GM10847 (cell line): ENCODE data around the gene STUB1.

ENCODE experiments used
- POLR2A ChIP-seq: IDR thresholded peaks from 2 replicates; pipeline ENCODE4 v1.6.1; 2011; ENCODE audit not compliant: insufficient read length; ENCODE audit errors: extremely low read depth

Gene STUB1

DNA sequence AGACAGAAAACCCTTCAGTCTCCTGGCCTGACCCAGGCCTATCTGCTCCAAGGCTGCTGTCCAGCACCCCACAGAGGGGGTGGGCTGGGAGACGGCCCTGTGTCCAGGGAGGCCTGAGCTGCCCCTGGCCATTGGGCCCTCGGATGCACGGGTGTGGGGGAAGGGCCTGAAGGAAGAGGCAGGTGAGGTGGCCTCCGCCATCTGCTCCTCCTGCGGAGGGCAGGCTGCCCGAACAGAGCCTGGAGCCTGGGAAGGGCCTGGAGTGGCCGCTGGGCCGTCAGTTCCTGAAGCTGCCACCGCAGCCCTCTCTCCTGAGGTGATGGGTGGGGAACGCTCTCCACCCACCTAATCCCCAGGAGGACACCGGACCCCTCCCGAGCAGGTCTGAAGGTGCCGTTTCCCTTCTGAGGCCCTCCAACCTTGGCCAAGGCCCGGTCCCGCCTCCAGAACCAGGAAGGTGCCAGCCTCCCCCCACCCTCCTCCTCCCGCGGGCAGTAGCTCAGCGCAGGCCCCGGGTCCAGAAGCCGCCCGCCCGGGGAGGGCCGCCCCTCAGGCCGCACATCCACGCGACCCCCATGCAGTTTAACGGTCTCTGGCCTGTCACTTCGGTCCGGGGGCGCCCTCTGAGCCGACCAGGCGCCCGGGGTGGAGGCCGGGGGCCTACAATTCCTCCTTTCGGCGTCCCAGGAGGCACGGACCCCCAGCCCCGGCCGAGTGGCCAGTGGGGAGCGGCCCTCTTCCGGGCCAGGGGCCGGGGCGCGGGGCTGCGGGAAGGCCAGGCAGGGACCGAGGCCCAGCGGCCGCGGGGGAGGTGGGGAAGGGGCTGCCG is 24.6 kb downstream of the STUB1 start:
- TF ChIP-seq POLR2A = no peak

DNA sequence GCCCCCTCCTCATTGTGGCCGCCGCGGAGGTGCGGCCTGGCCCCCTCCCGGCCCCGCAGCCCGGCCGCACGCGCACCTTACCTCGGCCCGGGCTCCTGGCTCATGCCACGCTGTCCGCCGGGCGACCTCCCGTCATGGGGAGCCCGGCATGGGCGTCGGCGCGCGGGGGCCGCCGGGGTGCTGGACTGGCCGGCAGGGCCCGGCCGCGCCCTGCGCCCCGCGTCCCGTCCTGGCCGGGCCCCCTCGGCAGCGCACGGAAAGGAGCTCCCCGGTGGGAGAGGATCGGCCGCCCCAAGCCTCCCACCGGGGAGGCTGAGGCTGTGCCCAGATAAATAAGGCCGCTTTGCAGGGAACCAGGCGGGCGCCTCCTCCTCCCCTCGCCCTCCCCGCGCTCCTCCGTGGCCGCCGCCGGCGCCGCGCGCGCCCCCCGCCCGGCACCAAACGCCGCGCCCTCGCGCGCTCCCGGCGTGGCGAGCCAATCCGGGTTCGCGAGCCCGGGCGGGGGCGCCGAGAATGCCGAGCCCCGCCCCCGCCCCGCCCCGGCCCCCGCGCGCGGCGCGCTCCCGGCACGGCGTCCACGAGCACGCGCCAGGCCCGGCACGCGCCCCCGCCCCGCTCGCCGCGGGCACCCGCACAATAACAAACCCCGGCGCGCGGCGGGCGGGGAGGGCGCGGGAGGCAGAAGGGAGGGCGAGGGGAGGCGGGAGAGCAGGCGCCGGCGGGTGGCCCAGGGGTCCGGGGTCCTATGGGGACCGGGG is 25.4 kb downstream of the STUB1 start, which contains the start of gene FBXL16:
TSS of gene FBXL16 (minus strand) at position 371 of the 758 bp plus-strand sequence. CDS start 8,396 bp downstream, outside the sequence.
- TF ChIP-seq POLR2A = no peak

DNA sequence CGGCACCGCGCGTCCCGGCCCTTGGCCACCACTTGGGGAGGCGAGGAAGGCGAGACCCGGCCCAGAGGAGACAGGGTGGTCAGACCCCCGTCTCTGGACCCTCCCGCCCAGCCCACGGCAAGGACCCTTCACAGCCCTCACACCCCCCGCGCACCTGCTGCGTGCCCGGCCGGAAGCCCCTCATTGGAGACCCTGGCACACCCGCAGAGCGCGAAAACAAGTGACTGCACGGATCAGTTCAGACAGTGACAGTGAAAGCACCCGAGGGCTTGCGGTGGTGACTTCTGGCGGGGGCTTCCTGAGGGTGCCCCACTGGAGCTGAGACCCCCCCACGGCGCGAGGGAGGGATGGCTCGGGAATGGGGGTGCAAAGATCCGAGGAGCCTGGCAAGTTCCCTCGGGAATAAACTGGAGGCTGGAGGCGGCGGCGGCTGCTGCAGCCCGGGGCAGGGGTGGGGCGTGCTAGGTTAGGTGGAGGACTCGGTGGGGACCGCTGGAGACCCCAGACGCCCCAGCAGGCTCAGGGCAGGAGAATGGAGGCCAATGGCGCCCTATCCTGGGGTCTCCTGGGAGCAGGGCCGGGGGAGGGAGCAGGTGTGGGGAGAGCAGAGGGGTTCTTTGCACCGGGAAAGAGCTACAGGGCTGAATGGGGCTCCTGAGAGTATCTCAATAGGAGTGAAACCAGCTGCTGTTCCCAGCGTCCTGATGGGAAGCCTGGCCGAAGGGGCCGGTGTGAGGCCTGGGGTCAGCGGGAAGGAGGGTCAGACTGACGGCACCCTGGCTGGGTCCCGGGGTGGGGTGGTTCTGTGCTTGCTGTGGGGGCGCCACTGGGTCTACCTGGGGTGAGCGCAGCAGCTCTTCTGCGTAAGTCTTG is 26.2 kb downstream of the STUB1 start:
- no peak for TF ChIP-seq POLR2A

DNA sequence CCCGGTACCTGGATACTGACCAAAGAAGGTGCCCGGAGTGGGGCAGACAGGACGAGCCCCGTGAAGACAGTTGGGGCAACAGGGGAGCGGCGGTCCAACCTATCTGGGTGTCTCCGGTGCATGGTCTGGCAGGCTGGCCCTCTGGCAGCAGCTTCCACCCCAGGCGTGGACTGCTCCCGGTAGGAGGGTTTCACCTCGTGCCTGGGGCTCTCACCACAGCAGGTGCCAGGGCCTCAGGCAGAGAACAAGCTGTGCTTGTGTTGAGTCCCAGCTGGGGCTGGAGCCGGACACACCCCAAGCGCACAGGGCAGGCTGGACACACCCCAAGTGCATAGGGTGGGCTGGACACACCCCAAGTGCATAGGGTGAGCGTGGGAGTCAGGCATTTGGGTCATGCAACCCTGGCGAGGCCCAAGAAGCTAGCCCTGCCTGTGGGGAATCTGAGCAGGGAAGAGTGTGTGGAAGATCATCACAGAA is 26.9 kb downstream of the STUB1 start:
- TF ChIP-seq POLR2A = no peak

DNA sequence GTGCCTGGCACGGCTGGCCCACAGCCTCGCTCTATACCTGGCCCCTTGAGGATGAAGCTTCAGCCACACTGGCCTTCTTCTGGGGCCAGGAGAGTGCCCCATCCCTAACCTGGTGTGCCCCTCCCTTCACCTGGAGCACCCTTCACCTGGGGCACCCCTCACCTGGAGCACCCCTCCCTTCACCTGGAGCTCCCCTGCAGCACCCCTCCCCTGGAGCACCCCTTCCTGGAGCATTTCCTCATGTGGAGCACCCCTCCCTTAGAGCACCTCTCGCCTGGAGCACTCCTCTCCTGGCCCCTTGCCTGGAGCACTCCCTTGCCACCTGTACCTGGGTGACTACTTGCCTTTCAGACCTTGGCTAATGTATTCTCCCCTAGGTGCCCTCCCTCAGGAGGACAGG is 27.8 kb downstream of the STUB1 start:
- TF ChIP-seq POLR2A = no peak

DNA sequence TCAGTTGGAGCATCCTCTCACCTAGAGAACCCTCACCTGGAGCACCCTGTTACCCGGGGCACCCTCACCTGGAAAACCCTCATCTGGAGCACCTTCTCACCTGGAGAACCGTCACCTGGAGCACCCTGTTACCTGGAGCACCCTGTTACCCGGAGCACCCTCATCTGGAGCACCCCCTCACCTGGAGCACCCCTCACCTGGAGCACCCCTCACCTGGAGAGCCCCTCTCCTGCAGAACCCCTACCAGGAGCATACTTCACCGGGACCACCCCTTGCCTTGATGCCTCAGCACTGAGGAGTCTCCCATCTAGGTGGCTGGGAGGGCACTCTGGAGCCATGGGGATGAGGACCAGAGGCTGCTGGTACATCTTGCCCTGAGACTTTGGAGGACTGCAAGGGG is 28.7 kb downstream of the STUB1 start:
- TF ChIP-seq POLR2A = no peak

DNA sequence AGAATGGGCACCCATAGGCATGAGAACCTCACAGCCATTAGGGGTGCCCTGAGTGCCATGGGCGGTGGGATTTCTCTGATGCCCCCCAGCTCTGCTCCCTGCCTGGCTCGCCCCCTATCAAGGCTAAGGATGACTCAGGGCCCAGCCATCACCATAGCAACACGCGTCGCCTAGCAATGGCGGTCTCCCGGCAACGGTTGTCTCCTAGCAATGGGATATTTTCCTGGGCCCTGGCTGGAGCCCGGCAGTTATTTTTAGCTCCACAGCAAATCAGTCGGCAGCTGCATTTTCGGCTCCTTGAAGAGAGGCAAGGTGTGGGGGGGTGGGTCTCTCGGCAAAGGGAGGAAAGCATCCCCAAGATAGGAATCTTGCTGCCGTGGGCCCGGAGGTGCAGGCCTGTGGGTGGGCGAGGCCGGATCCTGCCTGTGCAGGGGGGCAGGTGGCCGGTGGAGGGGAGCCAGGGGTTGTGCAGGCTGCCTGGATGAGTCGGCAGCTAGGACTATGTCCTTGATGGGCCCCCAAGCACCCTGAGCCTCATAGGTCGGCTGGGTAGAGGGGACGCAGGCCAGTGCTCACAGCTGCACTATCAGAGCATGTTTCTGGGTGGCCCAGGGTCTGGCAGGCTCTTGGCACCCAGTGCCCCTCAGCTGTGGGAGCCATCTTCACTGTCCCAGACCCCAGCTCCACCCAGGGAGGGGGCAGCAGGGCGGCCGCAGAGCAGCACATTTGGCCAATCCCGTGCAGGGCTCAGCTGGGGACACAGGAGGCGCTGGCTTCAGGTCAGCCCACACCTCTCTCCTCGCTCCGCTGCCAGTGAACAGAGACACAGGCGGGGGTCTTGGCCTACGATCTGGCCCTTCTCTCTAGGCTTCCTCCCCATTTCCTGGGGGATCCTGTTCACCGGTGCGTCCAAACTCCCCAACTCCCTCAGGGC is 29.6 kb downstream of the STUB1 start:
- TF ChIP-seq POLR2A = no peak

DNA sequence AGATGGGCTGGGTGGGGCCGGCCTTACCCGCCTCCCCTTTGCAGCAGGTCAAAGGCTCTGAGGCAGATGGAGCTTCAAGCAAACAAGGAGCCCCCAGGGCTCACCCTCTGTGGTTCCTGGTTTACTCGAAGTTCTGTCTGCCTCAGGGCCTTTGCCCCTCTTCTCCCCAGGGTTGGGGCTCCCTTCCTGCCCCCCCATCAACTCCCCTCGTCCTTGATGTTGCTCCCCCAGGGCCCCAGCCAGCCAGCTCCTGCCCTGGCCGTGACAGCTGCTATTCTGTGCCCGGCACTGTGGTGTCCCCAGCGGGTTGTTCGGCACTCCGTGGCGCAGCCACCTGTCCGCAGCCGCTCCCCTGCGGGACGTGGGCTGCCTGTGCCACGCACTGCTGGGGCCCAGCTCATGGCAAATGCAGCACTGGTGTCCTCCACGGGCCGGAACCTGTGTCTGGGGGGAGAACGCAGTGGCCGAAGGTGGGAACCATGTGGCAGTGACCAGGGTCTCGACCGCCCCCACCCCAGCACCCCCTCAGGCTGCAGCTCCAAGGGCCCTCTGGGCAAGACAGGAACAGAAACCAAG is 30.4 kb downstream of the STUB1 start:
- no peak for TF ChIP-seq POLR2A

DNA sequence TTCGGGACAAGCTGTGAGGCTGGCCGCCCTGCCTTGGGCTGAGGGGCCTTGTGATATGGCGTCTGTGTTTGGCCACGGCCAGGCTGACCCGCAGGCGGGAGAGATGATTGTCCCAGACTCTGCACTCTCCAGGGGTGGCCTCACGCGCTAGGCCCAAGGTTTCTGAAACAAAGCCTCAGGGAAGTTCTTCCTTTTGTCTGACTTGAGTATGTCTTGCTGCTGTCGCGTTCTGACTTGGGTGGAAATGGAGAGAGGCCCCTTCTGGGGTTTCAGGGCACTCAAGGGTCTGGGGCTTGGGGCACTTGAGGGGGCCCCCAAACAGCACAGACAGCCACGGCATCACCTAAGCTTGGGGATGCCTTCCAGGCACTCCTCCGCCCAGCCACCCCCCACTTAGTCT is 30.9 kb downstream of the STUB1 start:
- TF ChIP-seq POLR2A = no peak

DNA sequence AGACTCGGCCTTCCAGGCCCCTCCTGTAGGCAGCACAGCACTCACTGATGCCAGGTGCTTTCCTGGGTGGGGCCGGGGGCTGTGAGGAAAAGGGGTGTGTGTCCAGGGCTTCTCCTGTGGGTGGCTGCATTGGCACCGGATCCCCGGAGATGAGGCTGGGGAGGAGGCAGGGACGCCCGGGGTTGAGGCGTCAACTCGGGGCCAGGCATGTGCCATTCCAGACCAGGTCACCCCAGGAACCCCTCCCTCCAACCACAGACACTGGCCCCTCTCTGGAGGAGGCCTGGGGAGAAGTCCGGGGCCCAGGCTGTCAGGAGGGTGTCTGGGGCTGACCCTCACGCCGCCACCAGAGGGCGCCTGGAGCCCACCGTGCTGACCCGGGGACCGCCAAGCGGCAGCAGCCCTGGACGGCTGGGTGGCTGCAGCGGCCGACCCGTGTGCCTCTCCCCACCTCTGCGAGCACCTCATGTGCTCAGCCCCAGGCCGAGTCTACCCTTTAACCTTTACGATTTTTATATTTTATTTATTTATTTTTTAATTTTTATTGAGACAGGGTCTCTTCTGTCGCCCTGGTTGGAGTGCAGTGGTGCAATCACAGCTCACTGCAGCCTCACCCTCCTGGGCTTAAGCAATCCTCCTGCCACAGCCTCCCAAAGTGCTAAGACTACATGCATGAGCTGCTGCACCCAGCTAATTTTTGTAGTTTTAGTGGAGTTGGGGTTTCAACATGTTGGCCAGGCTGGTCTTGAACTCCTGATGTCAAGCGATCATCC is 31.5 kb downstream of the STUB1 start:
- TF ChIP-seq POLR2A = no peak

DNA sequence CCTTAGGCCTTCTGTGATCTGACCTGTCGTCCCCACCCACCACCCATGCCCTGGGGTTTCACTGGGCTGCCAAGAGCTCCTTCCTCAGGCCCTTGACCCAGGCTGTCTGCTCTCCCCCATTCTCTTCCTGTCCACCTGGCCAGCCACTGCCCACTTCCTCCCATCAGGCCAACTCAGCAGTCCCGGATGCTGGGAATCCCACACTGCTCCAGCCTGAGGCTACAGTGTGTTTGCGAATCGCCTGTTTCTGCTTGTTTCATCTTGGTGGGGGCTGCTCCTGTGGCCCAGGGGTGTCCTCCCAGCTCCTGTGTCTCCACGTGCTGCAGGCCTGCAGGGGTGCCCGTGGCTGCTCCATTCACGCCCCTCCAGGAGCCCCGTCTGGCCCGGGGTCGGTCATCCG is 33.9 kb downstream of the STUB1 start:
- TF ChIP-seq POLR2A = no peak

DNA sequence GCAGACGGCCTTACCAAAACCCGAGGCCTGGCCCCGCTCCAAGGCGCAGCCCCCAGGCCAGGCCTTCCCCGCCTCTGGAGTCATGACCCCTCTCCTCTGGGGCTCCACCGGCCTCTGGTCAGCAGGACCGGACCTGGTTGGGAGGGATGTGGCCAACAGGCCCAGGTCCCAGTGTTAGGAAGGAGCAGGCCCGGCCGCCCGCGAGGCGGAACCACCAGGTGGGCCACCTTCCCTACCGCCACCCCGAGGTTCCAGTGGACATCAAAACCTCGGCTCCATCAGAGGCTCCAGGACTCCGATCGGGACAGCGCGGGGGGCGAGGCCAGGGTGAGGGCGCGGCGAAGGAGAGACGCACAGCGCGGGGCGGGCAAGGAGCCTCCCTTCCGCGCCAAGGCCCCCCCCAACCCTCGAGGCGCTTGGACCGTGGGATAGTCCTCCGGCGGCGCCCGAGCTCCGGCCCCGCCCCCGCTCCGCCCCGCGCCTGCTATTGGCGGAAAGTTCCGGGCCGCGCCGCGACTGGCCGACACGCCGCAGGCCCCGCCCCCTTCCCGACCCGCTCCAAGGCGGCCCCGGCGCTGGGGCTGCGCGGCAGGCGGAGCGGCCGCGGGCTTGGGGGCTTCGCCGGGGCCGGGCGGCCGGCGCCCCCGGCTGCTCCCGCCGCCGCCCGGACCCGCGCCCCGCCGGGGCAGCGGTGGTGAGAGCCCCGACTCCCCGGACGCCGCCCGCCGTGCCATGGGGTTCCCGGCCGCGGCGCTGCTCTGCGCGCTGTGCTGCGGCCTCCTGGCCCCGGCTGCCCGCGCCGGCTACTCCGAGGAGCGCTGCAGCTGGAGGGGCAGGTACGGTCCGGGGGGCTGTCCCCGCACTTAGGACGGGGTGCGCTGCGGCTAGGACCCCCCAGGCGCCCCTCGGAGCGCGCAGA is 34.6 kb downstream of the STUB1 start, which contains the start of gene METRN:
TSS of gene METRN (plus strand) at position 561 of the 919 bp plus-strand sequence. CDS start at position 733, 172 bp downstream.
- TF ChIP-seq POLR2A = no peak
